HG03060 (cell line): ENCODE data around the gene RHOA.
"Not testable (repeated sequence)": the region's sequence is repeated elsewhere in the genome, so short reads cannot be mapped to it uniquely, and the experiment has no call there.

Source experiments
- ATAC-seq: cut with Tn5 transposase; IDR thresholded peaks from one replicate; pipeline ENCODE4 v1.9.1; 2021; ENCODE audit warnings: low read depth, moderate number of reproducible peaks; ENCODE audit not compliant: unreplicated experiment

RHOA gene

GRCh38 chr3:49333091-49333490, 78.7 kb downstream of the RHOA start:
- ATAC-seq: no peak

GRCh38 chr3:49329186-49329585, 82.6 kb downstream of the RHOA start:
- ATAC-seq: no peak

- ATAC-seq: not testable (repeated sequence)
Observed at GRCh38 chr3:49328350-49328749, 83.4 kb downstream of the RHOA start.

GRCh38 chr3:49327485-49327884, 84.3 kb downstream of the RHOA start:
- ATAC-seq: no peak

GRCh38 chr3:49324768-49325167, 87.0 kb downstream of the RHOA start:
- no peak for ATAC-seq

GRCh38 chr3:49316696-49317457, 94.9 kb downstream of the RHOA start:
- no peak for ATAC-seq

- ATAC-seq: no peak
Observed at GRCh38 chr3:49313896-49314688, 97.7 kb downstream of the RHOA start.

GRCh38 chr3:49311283-49311682, 100.5 kb downstream of the RHOA start:
- no peak for ATAC-seq

GRCh38 chr3:49310677-49311076, 101.1 kb downstream of the RHOA start:
- no peak for ATAC-seq
